DMS 273 (cell line): ENCODE data around the gene GDAP2.
A peak's percentile ranks its signal among the peaks of the same experiment; 100 is the strongest.

Source experiments
- DNase-seq: peaks from one replicate; lab custom pipeline; 2025; ENCODE audit not compliant: unreplicated experiment; lab: John Stamatoyannopoulos, UW

Gene GDAP2

DNA sequence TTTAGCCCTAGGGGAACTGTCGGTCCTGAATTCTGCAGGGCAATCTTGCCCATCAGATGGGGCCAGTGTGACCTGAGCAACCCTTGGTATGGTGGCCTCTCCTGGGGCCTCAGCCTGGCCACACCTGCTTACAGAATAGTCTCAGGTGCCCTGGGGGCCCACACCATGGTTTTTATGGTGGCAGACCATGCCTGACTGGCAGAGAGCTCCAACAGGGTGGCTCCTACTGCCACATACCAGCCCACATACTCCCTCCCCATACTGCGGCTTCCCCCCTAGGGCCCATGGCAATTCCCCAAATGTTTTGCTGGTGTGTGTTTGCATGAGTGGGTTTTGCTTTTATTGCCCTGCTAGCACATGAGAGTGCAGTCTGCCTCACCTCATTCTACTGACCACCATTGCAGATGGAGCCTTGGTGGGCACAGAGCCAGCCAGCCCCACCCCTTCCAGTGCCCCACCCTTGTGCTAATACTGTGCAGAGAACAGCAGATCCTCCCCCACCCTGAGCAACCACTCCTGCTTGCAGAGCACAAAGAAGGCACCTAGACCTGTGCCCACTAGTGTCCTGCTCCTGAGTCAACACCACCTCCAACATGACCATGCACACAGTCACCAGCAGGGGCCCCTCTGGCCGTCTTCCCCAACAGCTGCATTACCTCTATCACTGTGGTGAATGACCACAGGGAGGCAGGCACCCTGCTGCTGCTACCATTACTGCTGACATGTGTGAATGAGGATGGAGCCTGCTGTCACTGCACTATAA lies 86.8 kb downstream of the GDAP2 start:
- DNase-seq = peak; percentile 31

DNA sequence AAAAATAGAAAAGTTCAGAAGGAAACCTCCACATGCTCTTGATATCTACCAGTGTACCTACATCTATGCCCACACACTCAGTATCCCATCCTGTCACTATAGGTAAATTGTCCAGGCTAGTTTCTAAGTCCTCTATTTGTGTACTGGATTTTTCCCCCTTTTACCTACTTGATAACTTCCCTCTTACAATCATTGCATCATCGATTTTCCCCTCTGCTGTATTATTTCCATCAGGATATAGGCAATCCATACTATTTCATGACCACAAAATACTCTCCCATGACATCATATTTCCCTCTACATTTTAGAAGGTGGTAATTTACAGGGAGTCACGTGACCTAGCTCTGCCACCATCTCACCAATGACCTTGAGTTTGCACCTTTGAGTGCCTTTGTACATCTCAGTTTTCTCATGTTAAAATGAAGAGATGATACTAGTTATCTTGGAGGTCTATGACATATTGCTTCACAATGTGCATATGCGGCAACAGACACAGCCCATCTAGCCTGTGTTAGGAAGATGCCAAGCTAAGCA lies 88.2 kb downstream of the GDAP2 start:
- DNase-seq = no peak

DNA sequence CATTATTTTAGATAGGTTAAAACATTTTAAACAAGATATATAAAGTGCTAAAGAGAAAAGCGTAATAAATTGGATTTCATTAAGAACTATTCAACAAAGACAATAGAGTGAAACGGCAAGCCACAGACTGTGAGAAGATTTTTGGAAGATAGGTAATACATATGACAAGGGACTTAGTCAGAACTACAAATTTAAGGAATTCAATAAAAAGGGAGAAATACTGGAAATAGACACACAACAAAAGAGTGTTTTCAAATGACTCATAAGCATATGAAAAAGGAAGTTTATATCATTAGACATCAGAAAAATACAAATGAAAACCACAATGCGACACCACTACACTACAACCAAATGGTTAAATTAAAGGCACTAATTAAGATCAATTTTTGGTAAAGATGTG lies 90.5 kb downstream of the GDAP2 start:
- no peak for DNase-seq

DNA sequence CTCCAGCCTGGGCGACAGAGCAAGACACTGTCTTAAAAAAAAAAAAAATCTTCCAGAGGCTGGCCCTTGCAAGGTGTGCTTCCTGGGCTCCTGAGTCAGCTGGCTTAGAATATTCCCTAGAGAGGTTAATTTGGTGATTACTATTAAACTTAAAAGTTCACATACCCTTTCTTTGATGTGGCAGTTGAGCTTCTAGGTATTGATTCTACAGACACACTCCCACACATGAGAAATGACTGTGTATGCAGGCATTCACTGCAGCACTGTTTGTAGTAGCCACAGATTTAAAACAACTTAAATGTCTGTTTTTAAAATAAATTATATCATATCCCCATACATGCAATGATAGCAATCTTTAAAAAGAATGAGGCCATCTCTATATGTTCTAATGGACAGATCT lies 93.4 kb downstream of the GDAP2 start:
- no peak for DNase-seq

DNA sequence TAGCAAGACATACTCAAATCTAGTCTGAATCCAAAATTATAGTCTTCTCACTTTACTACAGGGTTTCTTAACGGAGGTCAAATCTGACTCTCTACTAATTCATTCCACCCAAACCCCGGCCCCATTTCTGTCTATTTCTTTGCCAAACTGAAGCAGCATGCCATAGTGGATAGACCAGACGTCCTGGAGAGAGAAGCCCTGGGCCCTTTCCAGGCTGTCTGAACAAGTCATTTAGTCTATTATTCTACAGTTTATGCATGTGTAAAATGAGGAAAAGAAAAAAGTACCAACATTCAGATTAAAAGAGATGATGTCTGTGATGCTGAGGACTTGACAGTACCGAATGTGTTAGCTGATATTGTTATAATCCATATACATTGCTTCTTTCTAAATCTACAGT lies 95.0 kb downstream of the GDAP2 start:
- DNase-seq = no peak

DNA sequence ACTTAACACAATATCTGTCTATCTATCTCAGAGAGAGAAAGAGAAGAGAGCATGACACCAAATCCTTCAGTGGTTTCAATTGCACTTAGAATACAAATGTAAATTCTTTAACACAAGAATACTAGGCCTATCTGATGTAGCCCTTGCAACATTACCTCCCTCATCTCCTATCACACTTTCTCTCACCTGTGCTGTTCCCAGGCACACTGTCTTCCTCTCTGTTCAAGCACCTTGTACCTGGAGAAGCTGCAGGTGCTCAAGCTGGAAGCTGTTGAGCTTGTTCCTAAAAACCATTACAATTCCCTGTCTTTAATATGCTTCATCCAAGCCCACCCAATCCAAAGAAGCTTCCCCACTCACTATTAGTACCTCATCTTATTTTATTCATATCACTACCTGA lies 97.0 kb downstream of the GDAP2 start:
- DNase-seq = no peak

GRCh38 chr1:117830222-117830621 lies 99.2 kb downstream of the GDAP2 start:
- no peak for DNase-seq

GRCh38 chr1:117828201-117828600 lies 101.2 kb downstream of the GDAP2 start:
- DNase-seq = no peak

DNA sequence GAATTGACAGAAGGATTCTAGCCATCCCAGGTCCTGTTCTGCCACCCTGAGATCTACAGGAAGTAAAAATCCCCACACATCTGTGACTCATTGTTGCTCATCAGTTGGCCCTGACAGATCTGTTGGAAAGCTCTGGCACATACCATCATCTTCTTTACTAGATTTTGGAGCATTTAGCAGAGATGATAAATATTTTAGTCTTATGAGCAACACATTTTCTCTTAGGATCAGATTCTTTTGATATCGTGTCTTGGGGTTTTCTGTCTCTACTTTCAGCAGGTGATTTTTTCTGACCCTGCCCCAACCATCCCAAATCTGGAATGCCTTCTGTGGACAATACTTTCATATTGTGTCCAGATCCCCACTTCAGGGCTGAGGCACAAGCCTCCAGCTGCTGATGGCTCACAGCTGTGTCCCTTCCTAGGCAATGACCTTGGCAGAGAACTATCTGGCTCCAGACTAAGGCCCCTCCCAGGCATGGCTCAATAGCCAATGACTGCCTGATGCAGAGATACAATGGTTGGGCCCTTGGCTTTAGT lies 102.8 kb downstream of the GDAP2 start:
- peak; percentile 9 for DNase-seq

DNA sequence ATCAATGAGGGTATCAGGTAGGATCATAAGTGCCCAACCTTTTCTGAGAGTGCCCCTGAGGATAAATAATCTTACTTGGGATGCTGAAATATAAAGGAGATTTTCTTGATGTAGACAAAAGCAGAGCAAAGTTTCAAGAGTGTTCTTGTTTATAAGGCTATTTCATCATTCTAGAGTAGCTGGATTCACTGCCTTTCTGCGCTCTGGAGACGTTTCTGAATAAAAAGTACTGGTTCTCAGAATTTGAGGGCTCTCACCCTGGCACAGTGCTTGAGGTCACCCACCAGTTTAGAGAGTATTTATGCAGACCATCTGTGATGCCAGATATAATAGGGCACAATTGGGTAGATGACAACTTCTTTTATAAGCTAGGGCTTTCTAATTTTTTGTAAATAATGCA lies 103.3 kb downstream of the GDAP2 start:
- no peak for DNase-seq

DNA sequence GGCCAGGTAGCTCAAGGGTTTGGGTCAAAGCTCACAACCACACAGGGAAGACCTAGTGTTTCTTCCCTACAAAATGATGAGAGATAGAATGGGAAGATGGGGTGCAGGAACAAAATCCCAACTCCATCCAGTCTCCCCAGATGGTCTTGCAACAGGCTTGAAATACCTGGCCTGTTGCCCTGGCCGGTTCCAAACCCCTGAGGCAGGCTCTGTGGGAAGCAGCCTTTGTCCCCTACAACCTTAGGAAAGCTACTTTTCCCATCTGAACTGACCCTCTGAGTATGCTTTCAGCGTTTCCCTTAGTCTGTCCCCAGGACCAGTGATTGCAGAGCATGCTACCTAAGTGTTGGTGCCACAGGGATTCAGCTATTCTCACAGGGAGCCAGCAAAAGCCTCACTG lies 104.0 kb downstream of the GDAP2 start:
- peak; percentile 14 for DNase-seq

- DNase-seq = no peak
These were observed 104.8 kb downstream of the GDAP2 start for GRCh38 chr1:117824616-117825015.

DNA sequence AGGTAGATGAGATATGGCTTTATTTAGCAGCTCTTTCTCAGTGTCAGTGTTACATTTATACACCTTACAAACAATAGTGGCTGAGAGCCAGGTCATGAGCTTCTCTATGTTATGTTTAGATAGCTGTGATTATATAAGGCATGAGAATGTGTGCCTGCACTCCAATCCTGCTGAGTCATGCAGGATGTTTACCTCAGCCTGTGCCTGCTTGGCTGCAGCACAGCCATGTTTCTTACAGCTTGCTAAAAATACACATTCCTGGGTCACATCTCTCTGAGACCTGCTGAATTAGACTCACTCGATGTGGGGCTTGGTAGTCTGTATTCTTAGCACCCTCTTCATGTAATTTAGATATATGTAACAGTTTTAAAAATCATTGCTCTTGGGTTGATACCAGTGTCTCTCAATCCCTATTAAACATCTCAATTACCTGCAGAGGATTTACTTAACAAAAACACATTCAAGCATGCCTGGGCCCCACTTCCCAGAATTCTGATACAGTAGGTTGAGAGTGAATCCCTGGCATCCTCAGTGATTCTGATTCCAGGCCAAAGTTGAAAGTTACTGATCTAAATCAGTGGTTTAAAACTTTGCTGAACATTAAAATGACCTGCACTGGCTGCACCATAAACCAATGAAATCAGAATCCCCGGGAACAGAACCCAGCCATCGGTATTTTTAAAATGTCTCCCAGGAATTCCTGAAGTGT lies 107.5 kb downstream of the GDAP2 start:
- DNase-seq = peak; percentile 62

- no peak for DNase-seq
These were observed 108.1 kb downstream of the GDAP2 start for GRCh38 chr1:117821382-117821755.

- peak; percentile 44 for DNase-seq
These were observed 108.6 kb downstream of the GDAP2 start for GRCh38 chr1:117820694-117821381.

- peak; percentile 10 for DNase-seq
These were observed 109.3 kb downstream of the GDAP2 start for GRCh38 chr1:117820096-117820495.

- DNase-seq = no peak
These were observed 110.1 kb downstream of the GDAP2 start for GRCh38 chr1:117819301-117819700.

- no peak for DNase-seq
These were observed 111.0 kb downstream of the GDAP2 start for GRCh38 chr1:117818456-117818855.

- peak; percentile 86 for DNase-seq
These were observed 111.8 kb downstream of the GDAP2 start for GRCh38 chr1:117817629-117818028.

- DNase-seq = peak; percentile 43
These were observed 113.5 kb downstream of the GDAP2 start for GRCh38 chr1:117815926-117816325.
